SU-DHL-6 (cell line): ENCODE results near the gene SLC25A6.

ENCODE experiments used
- H2AFZ ChIP-seq: fragments of 200-600 bp; sonication (generic); 2 replicates; pipeline ENCODE4 v1.6.1; 2014; ENCODE audit warnings: low read depth, mild to moderate bottlenecking, moderate library complexity, mixed read lengths, antibody characterized with exemption, low read length; ENCODE audit not compliant: severe bottlenecking
- H3F3A ChIP-seq: fragments of 200-600 bp; shearing (Covaris generic); 2 replicates; pipeline ENCODE4 v1.6.0; 2016; ENCODE audit warnings: antibody characterized with exemption, mild to moderate bottlenecking; ENCODE audit not compliant: insufficient read depth
- H3K27ac ChIP-seq: fragments of 200-600 bp; sonication (generic); 2 replicates; pipeline ENCODE4 v1.5.1; 2016; ENCODE audit warnings: low read depth, mild to moderate bottlenecking, low read length, moderate library complexity, mixed read lengths
- H3K27me3 ChIP-seq: fragments of 200-600 bp; sonication (generic), shearing (Covaris generic); 2 replicates; pipeline ENCODE4 v1.6.0; 2014; ENCODE audit warnings: mild to moderate bottlenecking, low read length
- H3K36me3 ChIP-seq: fragments of 200-600 bp; sonication (generic); 2 replicates; pipeline ENCODE4 v1.6.1; 2014; ENCODE audit warnings: mild to moderate bottlenecking, low read length, mixed read lengths
- H3K4me2 ChIP-seq: fragments of 300-600, 200-600 bp; shearing (Covaris generic), sonication (generic); 2 replicates; pipeline ENCODE4 v1.6.0; 2014; ENCODE audit warnings: low read length, low read depth, mild to moderate bottlenecking; ENCODE audit not compliant: poor library complexity, severe bottlenecking
- H3K4me3 ChIP-seq: fragments of 200-600 bp; sonication (generic); 2 replicates; pipeline ENCODE4 v1.5.1; 2014; ENCODE audit warnings: antibody characterized with exemption, low read length, mild to moderate bottlenecking, mixed read lengths; ENCODE audit not compliant: insufficient read depth, poor library complexity, severe bottlenecking
- H3K79me2 ChIP-seq: fragments of 200-600 bp; sonication (generic); 2 replicates; pipeline ENCODE4 v1.6.1; 2014; ENCODE audit warnings: mild to moderate bottlenecking, low read length, moderate library complexity; ENCODE audit not compliant: insufficient read depth
- H3K9ac ChIP-seq: fragments of 200-600 bp; sonication (generic); 2 replicates; pipeline ENCODE4 v1.7.0; 2014; ENCODE audit warnings: mild to moderate bottlenecking, low read length
- H3K9me2 ChIP-seq: fragments of 200-600 bp; sonication (generic); replicated peaks from 2 replicates; pipeline ENCODE4 v1.6.1; 2014; ENCODE audit warnings: low read length; ENCODE audit not compliant: insufficient read depth
- H3K9me3 ChIP-seq: fragments of 200-600 bp; sonication (generic); 2 replicates; pipeline ENCODE4 v1.6.1; 2014; ENCODE audit warnings: low read length, mixed read lengths; ENCODE audit not compliant: insufficient read depth
- H4K20me1 ChIP-seq: fragments of 200-600 bp; sonication (generic); 2 replicates; pipeline ENCODE4 v1.6.1; 2014; ENCODE audit warnings: low read depth, mild to moderate bottlenecking, antibody characterized with exemption, low read length, moderate library complexity, mixed read lengths
- CTCF ChIP-seq: fragments of 200-600 bp; sonication (generic); IDR thresholded peaks from one replicate; pipeline ENCODE4 v1.5.1; 2017; ENCODE audit warnings: antibody characterized with exemption, mild to moderate bottlenecking, low read length, moderate library complexity; ENCODE audit not compliant: insufficient read depth, poor library complexity, severe bottlenecking
- EZH2phosphoT487 ChIP-seq: fragments of 200-600 bp; sonication (generic), shearing (Covaris generic); conservative IDR thresholded peaks from 2 replicates; pipeline ENCODE4 v1.6.1; 2018; ENCODE audit warnings: mild to moderate bottlenecking, antibody characterized with exemption, low read length, moderate library complexity, mixed read lengths

Gene SLC25A6

GRCh38 chrX:1403228-1403627 lies 11.3 kb upstream of the SLC25A6 start:
- Histone ChIP-seq H3K9me3 (no peaks in the 10 kb centered on the region), H3F3A (no peaks in the 10 kb centered on the region), H3K4me2 (no peak overlapping the region), H3K9ac (no peak overlapping the region), H2AFZ (no peak overlapping the region), H3K9me2 (no peaks in the 10 kb centered on the region), H4K20me1 (no peaks in the 10 kb centered on the region), H3K4me3 (no peak overlapping the region), H3K27ac (no peak overlapping the region), H3K27me3 (no peaks in the 10 kb centered on the region), H3K79me2 (no peaks in the 10 kb centered on the region), H3K36me3 (no peaks in the 10 kb centered on the region)
- TF ChIP-seq CTCF (no peak), EZH2phosphoT487 (no peak)

- H3K79me2 ChIP-seq = no peaks in the 10 kb centered on the region
- no peak for TF ChIP-seq EZH2phosphoT487
- TF ChIP-seq CTCF = no peak
- no peak overlapping the region for H2AFZ ChIP-seq
- no peak overlapping the region for H3K4me2 ChIP-seq
- no peaks in the 10 kb centered on the region for H3K9me2 ChIP-seq
- no peak overlapping the region for H3K27ac ChIP-seq
- no peaks in the 10 kb centered on the region for H3F3A ChIP-seq
- H3K4me3 ChIP-seq = no peak overlapping the region
- no peaks in the 10 kb centered on the region for H3K27me3 ChIP-seq
- H4K20me1 ChIP-seq = no peaks in the 10 kb centered on the region
- H3K36me3 ChIP-seq = no peaks in the 10 kb centered on the region
- no peak overlapping the region for H3K9ac ChIP-seq
- H3K9me3 ChIP-seq = no peaks in the 10 kb centered on the region
These were observed 9.9 kb upstream of the SLC25A6 start for GRCh38 chrX:1401611-1402430.

GRCh38 chrX:1400742-1401471 lies 9.0 kb upstream of the SLC25A6 start:
- Histone ChIP-seq H3K9me3 (no peaks in the 10 kb centered on the region), H3K4me3 (no peak overlapping the region), H3K36me3 (no peaks in the 10 kb centered on the region), H3F3A (no peaks in the 10 kb centered on the region), H4K20me1 (no peaks in the 10 kb centered on the region), H3K79me2 (0 out of 2 replicates have a peak, but pooled peaks cover 1% of the 10 kb centered on the region), H3K27ac (no peak overlapping the region), H2AFZ (no peak overlapping the region), H3K9ac (no peak overlapping the region), H3K4me2 (no peak overlapping the region), H3K27me3 (no peaks in the 10 kb centered on the region), H3K9me2 (no peaks in the 10 kb centered on the region)
- TF ChIP-seq EZH2phosphoT487 (no peak), CTCF (no peak)
